Superior temporal gyrus (tissue), 1 donor: Measurements from ENCODE around the gene SYNM.
"Not testable (repeated sequence)": the region's sequence is repeated elsewhere in the genome, so short reads cannot be mapped to it uniquely, and the experiment has no call there.

Experiments
- DNase-seq: peaks from one replicate; pipeline ENCODE4 v3.0.0-alpha.2; 2016; ENCODE audit errors: extremely low spot score

SYNM gene, protein sequence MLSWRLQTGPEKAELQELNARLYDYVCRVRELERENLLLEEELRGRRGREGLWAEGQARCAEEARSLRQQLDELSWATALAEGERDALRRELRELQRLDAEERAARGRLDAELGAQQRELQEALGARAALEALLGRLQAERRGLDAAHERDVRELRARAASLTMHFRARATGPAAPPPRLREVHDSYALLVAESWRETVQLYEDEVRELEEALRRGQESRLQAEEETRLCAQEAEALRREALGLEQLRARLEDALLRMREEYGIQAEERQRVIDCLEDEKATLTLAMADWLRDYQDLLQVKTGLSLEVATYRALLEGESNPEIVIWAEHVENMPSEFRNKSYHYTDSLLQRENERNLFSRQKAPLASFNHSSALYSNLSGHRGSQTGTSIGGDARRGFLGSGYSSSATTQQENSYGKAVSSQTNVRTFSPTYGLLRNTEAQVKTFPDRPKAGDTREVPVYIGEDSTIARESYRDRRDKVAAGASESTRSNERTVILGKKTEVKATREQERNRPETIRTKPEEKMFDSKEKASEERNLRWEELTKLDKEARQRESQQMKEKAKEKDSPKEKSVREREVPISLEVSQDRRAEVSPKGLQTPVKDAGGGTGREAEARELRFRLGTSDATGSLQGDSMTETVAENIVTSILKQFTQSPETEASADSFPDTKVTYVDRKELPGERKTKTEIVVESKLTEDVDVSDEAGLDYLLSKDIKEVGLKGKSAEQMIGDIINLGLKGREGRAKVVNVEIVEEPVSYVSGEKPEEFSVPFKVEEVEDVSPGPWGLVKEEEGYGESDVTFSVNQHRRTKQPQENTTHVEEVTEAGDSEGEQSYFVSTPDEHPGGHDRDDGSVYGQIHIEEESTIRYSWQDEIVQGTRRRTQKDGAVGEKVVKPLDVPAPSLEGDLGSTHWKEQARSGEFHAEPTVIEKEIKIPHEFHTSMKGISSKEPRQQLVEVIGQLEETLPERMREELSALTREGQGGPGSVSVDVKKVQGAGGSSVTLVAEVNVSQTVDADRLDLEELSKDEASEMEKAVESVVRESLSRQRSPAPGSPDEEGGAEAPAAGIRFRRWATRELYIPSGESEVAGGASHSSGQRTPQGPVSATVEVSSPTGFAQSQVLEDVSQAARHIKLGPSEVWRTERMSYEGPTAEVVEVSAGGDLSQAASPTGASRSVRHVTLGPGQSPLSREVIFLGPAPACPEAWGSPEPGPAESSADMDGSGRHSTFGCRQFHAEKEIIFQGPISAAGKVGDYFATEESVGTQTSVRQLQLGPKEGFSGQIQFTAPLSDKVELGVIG (N-terminal part only)

DNA sequence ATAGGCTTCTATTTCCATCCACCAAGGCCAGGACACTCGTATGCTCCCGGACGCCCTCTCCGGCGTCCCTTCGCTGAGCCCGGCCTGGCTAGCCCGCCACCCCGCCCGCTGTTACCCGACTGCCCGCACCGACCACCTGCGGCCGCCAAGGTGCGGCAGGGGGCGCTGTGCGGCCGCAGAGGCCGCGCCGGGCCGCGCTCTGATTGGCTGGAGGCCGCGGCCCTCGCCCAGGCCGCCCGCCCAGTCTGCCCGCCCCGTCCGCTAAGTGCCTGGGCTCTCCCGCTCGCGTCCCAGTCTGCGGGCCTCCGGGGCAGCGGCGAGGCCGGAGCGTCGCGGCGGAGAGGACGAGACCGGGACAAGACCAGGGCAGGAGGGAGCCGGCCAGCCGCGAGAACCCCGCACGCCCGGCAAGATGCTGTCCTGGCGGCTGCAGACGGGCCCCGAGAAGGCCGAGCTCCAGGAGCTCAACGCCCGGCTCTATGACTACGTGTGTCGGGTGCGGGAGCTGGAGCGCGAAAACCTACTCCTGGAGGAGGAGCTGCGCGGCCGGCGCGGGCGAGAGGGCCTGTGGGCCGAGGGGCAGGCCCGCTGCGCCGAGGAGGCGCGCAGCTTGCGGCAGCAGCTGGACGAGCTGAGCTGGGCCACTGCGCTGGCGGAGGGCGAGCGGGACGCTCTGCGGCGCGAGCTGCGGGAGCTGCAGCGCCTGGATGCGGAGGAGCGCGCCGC is at the start of gene SYNM:
TSS of gene SYNM (plus strand) at position 293 of the 726 bp plus-strand sequence. CDS start at position 413, 120 bp downstream.
- DNase-seq = peak; percentile 82

- DNase-seq = no peak
Measured at GRCh38 chr15:99055555-99056134, 49.2 kb upstream of the SYNM start.

DNA sequence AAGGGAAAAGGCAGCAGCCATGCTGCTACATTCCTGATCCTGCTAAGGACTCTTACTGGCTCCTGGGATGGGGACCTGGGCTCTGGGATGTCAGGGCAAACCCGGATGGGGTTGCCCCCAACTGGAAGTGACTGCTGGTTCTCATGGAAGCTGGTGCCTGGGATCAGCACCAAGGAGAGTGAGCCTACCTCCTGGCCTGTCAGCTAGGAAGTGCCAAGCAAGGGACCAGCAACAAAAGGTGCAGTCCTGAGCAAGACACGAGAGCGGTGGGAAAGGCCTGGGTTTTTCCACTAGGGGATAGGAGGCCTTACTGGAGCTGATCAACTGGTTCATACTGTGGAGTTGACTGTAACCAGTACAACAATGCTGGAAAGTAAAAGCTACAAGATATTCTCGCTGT is 47.9 kb upstream of the SYNM start:
- no peak for DNase-seq

DNA sequence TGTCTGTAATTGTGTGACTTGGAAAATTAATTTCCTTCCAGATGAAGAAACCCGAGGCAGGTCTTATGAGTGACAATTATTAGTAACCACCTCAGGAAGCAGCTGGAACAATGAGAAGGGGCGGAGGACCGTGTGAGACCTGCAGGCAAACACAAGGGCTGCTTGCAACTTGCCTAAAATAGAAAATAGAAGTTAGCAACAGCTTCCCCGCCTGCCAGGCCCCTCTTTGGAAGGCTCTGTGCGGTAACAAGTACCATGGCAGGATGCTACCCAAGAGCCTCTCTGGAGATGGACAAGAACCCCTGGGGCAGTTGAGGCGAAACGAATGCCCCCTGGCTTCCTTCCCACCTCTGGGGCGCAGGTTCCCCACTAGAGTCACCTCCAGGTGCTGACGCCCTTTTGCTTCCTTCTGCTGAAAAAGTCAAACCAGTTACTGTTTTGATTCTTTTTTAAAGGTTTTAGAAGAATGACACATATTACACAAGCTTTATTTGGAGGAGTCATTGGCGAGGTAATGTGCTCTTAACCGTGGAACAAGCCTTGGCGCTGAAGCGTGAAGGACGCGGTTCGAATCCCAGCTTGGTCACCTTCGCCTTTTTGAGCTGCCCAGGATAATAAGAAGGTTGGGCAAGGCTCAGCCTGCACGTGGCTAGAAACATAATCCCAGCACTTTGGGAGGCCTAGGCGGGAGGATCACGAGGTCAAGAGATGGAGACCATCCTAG is 47.0 kb upstream of the SYNM start:
- DNase-seq = no peak

GRCh38 chr15:99058421-99058870 is 46.4 kb upstream of the SYNM start:
- DNase-seq = no peak

DNA sequence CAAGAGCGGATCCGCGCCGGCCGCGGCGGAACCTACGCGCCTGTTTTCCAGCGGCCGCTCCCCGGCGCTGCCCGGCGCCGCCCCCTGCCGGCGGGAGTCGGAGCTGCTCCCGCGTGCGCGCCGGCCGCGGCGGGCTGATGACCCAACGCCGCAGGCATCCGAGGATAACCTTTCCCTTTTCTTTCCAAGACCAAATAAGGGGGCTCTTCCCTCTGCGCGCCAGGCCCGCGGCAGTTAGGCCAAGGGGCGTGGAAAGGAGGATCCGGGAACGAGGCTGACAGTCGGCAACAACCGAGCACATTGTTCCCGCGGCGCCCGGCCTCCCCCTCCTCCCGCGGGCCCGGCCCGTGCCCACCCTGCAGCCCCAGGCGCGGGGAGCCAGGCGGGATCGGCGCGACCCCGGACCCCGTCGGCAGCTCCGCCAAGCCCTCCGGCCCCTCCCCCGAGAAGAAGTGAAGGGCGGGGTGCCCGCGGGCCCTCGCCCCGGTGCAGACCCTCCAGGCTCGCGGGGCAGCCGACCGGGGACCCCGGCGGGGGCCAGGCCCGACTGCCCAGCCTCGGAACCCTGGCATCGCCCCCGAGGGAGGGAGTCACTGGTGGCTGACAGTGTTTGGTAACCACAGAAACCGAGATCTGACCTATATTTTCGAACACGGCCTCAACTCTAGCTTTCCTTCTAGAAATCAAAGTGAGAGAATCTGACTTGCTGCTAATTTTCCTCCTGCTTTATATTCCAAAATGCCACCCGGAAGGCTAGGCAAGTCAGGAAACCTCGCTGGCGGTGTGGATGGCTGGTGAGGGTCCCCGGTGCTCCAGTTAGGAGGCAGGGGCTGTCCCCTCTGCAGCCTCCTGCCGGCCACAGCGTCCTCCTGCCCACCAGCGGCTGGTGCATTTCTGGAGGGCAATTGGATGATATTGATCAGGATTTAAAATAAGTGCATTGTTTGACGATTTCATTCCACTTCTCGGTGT is 45.6 kb upstream of the SYNM start:
- peak; percentile 47 for DNase-seq

GRCh38 chr15:99060186-99060585 is 44.7 kb upstream of the SYNM start:
- DNase-seq = not testable (repeated sequence)

GRCh38 chr15:99062226-99062625 is 42.7 kb upstream of the SYNM start:
- DNase-seq = no peak

GRCh38 chr15:99068186-99068585 is 36.7 kb upstream of the SYNM start:
- no peak for DNase-seq

DNA sequence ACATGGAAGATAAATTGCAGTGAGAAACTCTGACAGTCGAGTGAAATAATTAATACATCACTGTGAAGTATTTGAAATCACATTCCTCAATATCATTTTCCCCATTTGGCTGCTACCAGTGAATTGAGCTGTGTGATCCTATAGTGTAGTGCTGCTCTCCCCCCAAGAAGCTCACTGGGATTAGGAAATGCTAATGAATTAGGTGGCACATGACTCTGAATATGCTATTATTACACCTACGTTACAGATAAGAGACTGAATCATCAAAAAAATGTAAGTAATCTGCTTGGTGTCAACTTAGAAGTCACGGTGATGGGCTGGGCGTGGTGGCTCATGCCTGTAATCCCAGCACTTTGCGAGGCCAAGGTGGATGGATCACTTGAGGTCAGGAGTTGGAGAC is 34.7 kb upstream of the SYNM start:
- no peak for DNase-seq

- DNase-seq = no peak
Measured at GRCh38 chr15:99071091-99071680, 33.7 kb upstream of the SYNM start.

DNA sequence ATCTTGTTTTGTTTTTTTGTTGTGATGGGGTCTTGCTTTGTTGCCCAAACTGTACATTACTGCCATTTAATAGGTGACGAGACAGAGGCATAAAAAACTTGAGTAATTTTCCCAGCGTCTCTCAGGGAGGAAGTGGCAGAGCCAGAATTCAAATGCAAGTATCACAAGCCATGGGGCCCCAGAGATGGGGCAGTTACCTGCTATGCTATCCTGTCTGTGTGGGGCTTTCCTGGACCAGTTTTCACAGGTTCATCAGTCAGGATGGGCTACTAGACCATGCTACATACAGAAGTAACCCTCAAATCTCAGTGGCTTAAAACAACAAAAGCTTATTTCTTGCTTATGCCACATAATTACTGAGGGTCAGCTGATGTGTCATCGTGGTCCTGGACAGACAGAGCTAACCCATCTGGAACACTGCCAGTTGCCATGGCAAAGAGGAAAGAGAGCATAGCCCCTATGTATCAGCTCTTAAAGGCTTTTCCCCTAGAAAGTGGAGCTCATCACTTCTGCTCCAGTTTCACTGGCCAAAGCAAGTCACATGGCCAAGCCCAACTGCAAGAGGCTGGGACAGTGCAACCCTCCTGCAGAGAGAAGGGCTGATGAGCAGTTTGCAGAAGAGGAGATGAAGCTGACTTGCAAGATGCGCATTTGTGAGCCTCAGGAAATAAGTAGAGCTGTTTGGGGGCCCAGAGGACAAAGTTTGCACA is 31.7 kb upstream of the SYNM start:
- DNase-seq = no peak

DNA sequence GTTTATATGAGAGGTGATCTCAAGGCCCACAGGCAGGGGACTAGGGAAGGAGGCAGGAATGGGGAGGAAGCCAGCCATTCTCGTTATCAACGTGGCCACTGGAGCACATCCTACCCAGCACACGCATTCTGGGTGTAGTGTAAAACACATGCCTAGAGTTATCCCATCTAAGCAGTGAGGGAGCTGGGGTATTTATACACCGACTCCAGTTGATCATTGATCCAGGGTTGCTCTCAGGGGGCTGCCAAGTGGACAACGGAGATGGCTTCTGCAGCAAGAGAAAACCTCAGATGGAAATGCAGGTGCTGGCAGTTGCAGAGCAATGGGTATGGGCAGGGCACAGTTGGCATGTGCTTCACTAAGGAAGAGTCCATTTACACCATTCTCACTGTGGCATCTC is 30.4 kb upstream of the SYNM start:
- DNase-seq = no peak

- DNase-seq = not testable (repeated sequence)
Measured at GRCh38 chr15:99075059-99075652, 29.7 kb upstream of the SYNM start.

GRCh38 chr15:99076109-99076508 is 28.8 kb upstream of the SYNM start:
- DNase-seq = no peak

DNA sequence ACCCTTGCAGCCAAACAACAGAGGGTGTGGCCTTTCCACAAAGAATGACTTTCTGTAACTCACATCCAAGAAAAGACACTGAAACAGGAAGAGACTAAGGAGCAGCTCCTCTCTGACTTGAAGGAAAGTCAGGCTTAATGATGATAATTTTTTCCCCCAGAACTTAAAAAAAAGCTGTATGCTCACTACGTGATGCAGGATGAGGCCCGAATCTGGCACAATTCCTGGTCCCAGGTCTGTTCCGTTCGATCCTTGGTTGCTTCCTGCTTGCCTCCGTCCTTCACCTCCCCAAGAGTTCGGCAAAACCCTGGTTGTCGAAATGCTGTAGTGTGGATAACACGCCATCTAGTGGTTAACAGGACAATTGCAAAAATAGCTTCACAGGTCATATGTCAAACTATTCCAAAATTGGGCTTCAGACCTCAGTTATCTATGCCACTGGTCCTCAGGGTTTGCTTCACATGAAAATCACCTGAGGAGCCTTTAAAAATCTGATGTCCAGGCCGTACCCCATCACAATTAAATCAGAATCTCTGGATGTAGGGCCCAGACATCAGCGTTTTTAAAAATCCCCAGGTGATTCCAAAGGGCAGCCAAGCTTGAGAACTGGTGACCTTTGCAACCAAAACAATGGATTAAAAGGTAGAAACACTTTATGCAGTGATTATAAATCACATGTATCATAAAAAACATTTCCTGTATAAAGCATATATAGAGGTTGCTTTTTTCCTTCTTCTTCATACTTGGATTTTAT is 28.1 kb upstream of the SYNM start:
- peak; percentile 91 for DNase-seq

GRCh38 chr15:99082798-99083197 is 22.1 kb upstream of the SYNM start:
- no peak for DNase-seq
